ACC112 (cell line): ENCODE results near the gene SMIM10L2A.
A peak's percentile ranks its signal among the peaks of the same experiment; 100 is the strongest.

Experiments
- H2AFZ ChIP-seq: fragments of 200-600 bp; sonication (generic); one replicate; pipeline ENCODE4 v1.6.0; 2017; ENCODE audit warnings: antibody characterized with exemption, low read length; ENCODE audit not compliant: unreplicated experiment
- H3K27ac ChIP-seq: fragments of 200-600 bp; sonication (generic); 2 replicates; pipeline ENCODE4 v1.5.1; 2014; ENCODE audit warnings: low read depth, mild to moderate bottlenecking, antibody characterized with exemption, low read length, moderate library complexity
- H3K27me3 ChIP-seq: fragments of 200-600 bp; sonication (generic); 2 replicates; pipeline ENCODE4 v1.6.1; 2014; ENCODE audit warnings: mild to moderate bottlenecking, antibody characterized with exemption, low read length, moderate library complexity, mixed read lengths; ENCODE audit not compliant: insufficient read depth
- H3K36me3 ChIP-seq: fragments of 200-600 bp; sonication (generic); 2 replicates; pipeline ENCODE4 v1.6.1; 2016; ENCODE audit warnings: mild to moderate bottlenecking, antibody characterized with exemption, low read length, moderate library complexity, mixed read lengths; ENCODE audit not compliant: insufficient read depth
- H3K4me1 ChIP-seq: fragments of 200-600 bp; sonication (generic); one replicate; pipeline ENCODE4 v1.6.1; 2016; ENCODE audit warnings: low read length, mixed read lengths; ENCODE audit not compliant: insufficient read depth, unreplicated experiment, control insufficient read depth
- H3K4me3 ChIP-seq: fragments of 200-600 bp; sonication (generic); 2 replicates; pipeline ENCODE4 v1.5.1; 2014; ENCODE audit warnings: mild to moderate bottlenecking, low read depth, low read length
- H3K79me2 ChIP-seq: fragments of 200-600 bp; sonication (generic); one replicate; pipeline ENCODE4 v1.6.0; 2016; ENCODE audit warnings: low read length; ENCODE audit not compliant: control insufficient read depth, unreplicated experiment, insufficient read depth

Gene SMIM10L2A

GRCh38 chrX:135421932-135422809 is at the start of gene SMIM10L2A:
Gene SMIM10L2A, plus strand, starts transcription at chrX:135421944. Its CDS starts 188 bp downstream, at chrX:135422132.
- H2AFZ ChIP-seq: no peak within 1 kb of the TSS
- H3K36me3 ChIP-seq: no peaks in the 10 kb centered on the region

GRCh38 chrX:135373357-135373756 is 48.4 kb upstream of the SMIM10L2A start:
- H3K27ac ChIP-seq: no peak overlapping the region

More at GRCh38 chrX:135421932-135422809, at the start of gene SMIM10L2A:
- Histone ChIP-seq H3K4me3 (peak within 1 kb of the TSS; percentile 54), H3K27ac (no peak within 1 kb of the TSS), H3K4me1 (no peaks in the 10 kb centered on the region), H3K27me3 (peaks cover 12% of the 10 kb centered on the region), H3K79me2 (no peaks in the 10 kb centered on the region)

GRCh38 chrX:135382260-135382659 is 39.5 kb upstream of the SMIM10L2A start:
- no peaks in the 10 kb centered on the region for H3K4me1 ChIP-seq
- no peaks in the 10 kb centered on the region for H3K79me2 ChIP-seq
- H3K27ac ChIP-seq: no peak overlapping the region
- no peaks in the 10 kb centered on the region for H3K36me3 ChIP-seq
- H3K27me3 ChIP-seq: no peaks in the 10 kb centered on the region
- no peak overlapping the region for H2AFZ ChIP-seq
- H3K4me3 ChIP-seq: no peak overlapping the region

More at GRCh38 chrX:135373357-135373756, 48.4 kb upstream of the SMIM10L2A start:
- Histone ChIP-seq H2AFZ (no peak overlapping the region), H3K4me3 (no peak overlapping the region), H3K27me3 (no peaks in the 10 kb centered on the region), H3K36me3 (no peaks in the 10 kb centered on the region), H3K4me1 (no peaks in the 10 kb centered on the region), H3K79me2 (no peaks in the 10 kb centered on the region)

DNA sequence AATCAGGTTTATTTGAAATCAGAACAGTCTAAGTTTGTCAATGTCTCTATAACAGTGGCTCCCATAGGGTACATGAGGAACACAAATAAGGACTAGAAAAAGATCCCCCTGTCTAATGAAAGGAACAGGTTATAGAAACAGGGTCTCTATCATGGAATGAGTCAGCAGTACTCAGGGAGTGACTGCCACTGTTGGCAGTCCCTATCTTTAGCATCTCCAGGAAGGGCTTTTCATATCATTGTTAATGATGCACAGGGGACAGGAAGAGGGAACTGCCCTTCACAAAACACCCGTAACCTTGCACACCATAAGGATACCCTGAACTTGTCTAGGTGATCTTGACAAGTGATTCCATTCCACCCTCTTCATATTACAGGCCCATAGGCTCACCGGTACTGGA is 38.5 kb upstream of the SMIM10L2A start:
- Histone ChIP-seq H3K79me2 (no peaks in the 10 kb centered on the region), H3K36me3 (no peaks in the 10 kb centered on the region), H3K4me3 (no peak overlapping the region), H2AFZ (no peak overlapping the region), H3K27me3 (no peaks in the 10 kb centered on the region), H3K4me1 (no peaks in the 10 kb centered on the region), H3K27ac (no peak overlapping the region)

GRCh38 chrX:135384161-135384836 is 37.4 kb upstream of the SMIM10L2A start:
- Histone ChIP-seq H3K4me3 (no peak overlapping the region), H3K27ac (no peak overlapping the region), H3K27me3 (no peaks in the 10 kb centered on the region), H2AFZ (no peak overlapping the region), H3K36me3 (no peaks in the 10 kb centered on the region), H3K4me1 (no peaks in the 10 kb centered on the region), H3K79me2 (no peaks in the 10 kb centered on the region)

GRCh38 chrX:135388841-135389240 is 32.9 kb upstream of the SMIM10L2A start:
- Histone ChIP-seq H3K27ac (no peak overlapping the region), H3K4me3 (no peak overlapping the region), H3K27me3 (no peaks in the 10 kb centered on the region), H3K36me3 (no peaks in the 10 kb centered on the region), H3K4me1 (no peaks in the 10 kb centered on the region), H2AFZ (no peak overlapping the region), H3K79me2 (no peaks in the 10 kb centered on the region)

DNA sequence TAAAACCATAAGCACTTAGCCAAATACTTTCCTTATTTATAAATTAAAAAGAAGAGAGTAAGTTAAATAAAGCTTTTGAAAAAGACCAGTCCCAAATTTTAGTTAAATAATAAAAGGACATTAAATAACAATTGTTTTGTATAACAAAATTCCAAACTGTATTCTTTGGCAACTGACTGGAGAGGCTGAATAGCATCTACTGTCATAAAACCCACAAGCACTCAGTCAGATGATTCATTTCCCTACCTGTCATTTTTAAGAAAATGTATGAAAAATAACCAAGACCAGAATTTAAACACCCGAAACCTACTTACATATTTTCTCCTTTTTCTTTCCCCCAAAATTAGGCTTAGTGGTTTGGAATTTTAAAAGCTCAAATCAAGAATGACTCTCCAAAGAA is 32.5 kb upstream of the SMIM10L2A start:
- H3K27me3 ChIP-seq: no peaks in the 10 kb centered on the region
- H2AFZ ChIP-seq: no peak overlapping the region
- H3K36me3 ChIP-seq: no peaks in the 10 kb centered on the region
- no peak overlapping the region for H3K4me3 ChIP-seq
- H3K79me2 ChIP-seq: no peaks in the 10 kb centered on the region
- H3K4me1 ChIP-seq: no peaks in the 10 kb centered on the region
- no peak overlapping the region for H3K27ac ChIP-seq

DNA sequence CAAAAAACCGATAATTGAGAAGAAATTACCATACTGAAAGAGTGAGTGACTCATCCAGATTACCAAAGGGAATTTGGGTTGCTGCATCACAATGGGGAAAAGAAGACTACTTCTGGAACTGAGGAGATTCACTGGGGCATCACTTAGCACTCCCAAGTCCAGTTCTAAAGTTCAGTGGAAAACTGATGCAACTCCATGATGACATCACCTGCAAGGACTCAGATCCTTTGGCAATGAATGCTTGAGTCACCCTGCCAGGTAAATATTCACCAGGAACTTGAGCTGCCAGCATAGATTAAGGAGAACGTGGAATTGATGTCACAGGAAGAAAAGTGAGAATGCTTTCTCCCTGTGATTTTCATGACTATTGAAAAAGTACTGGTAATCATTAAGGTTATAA is 32.0 kb upstream of the SMIM10L2A start:
- Histone ChIP-seq H3K27me3 (no peaks in the 10 kb centered on the region), H3K27ac (no peak overlapping the region)

DNA sequence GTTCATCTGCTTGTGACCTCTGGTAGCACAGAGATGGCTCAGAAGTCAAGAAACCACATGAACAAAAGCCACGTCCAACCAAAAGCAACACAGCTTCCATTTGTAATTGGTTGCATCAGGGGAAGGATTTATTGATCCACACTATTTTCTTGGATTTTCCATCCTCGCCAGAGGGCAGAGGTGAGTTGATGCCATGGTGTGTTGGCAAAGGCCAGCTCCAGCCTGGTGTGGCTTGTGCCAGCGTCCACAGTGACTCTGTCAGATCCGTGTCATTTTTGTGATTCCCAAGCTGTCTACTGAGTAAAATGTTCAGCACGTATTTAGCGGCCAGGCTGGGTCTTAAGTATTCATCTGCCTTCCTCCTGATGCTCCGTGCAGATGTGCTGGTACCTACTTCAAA is 30.0 kb upstream of the SMIM10L2A start:
- Histone ChIP-seq H3K4me1 (no peaks in the 10 kb centered on the region), H3K79me2 (no peaks in the 10 kb centered on the region), H3K36me3 (no peaks in the 10 kb centered on the region), H3K27me3 (no peaks in the 10 kb centered on the region), H3K27ac (no peak overlapping the region), H2AFZ (no peak overlapping the region), H3K4me3 (no peak overlapping the region)

More for the DNA sequence above, 32.0 kb upstream of the SMIM10L2A start:
- no peak overlapping the region for H3K4me3 ChIP-seq
- no peaks in the 10 kb centered on the region for H3K79me2 ChIP-seq
- H2AFZ ChIP-seq: no peak overlapping the region
- no peaks in the 10 kb centered on the region for H3K4me1 ChIP-seq
- H3K36me3 ChIP-seq: no peaks in the 10 kb centered on the region

- H3K79me2 ChIP-seq: no peaks in the 10 kb centered on the region
- no peak overlapping the region for H3K4me3 ChIP-seq
- H3K36me3 ChIP-seq: no peaks in the 10 kb centered on the region
- no peaks in the 10 kb centered on the region for H3K4me1 ChIP-seq
- no peaks in the 10 kb centered on the region for H3K27me3 ChIP-seq
- H2AFZ ChIP-seq: no peak overlapping the region
- no peak overlapping the region for H3K27ac ChIP-seq
Measured at GRCh38 chrX:135393051-135393450, 28.7 kb upstream of the SMIM10L2A start.

DNA sequence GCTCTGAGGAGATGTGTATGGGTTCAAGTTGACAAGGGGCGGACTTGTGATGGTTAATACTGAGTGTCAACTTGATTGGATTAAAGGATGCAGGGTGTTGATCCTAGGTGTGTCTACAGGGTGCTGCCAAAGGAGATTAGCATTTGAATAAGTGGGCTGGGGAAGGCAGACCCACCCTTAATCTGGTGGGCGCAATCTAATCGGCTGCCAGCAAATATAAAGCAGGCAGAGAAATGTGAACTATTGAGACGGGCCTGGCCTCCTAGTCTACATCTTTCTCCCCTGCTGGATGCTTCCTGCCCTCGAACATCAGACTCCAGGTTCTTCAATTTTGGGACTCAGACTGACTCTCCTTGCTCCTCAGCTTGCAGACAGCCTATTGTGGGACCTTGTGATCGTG is 26.7 kb upstream of the SMIM10L2A start:
- H3K27ac ChIP-seq: no peak overlapping the region
- no peak overlapping the region for H3K4me3 ChIP-seq
- H2AFZ ChIP-seq: no peak overlapping the region
- H3K4me1 ChIP-seq: no peaks in the 10 kb centered on the region
- no peaks in the 10 kb centered on the region for H3K27me3 ChIP-seq
- H3K36me3 ChIP-seq: no peaks in the 10 kb centered on the region
- H3K79me2 ChIP-seq: no peaks in the 10 kb centered on the region
